H9 (cell line): Measurements from ENCODE around the gene LARP7. TPM values are rescaled to one million over a fixed set of nuclear protein-coding genes. Genes with fewer than 3 reads are reported as not detected.

Experiments
- DNase-seq: peaks from one replicate; pipeline ENCODE4 v3.0.0-alpha.2; 2017
- H2AFZ ChIP-seq: one replicate; pipeline ENCODE4 v1.6.1; 2013; ENCODE audit warnings: mild to moderate bottlenecking, low read length, control low read depth, moderate library complexity
- H2AK5ac ChIP-seq: 2 replicates; pipeline ENCODE4 v1.6.1; 2013; ENCODE audit warnings: low read length, control low read depth, mixed read lengths; ENCODE audit not compliant: insufficient read length
- H2BK120ac ChIP-seq: one replicate; pipeline ENCODE4 v1.6.1; 2013; ENCODE audit warnings: low read depth, mild to moderate bottlenecking, low read length, control low read depth, inconsistent platforms; ENCODE audit not compliant: poor library complexity, severe bottlenecking
- H2BK12ac ChIP-seq: 2 replicates; pipeline ENCODE4 v1.6.1; 2013; ENCODE audit warnings: low read length, control low read depth, mixed read lengths, low read depth; ENCODE audit not compliant: insufficient read length
- H2BK15ac ChIP-seq: 2 replicates; pipeline ENCODE4 v1.6.1; 2013; ENCODE audit warnings: low read depth, low read length, control low read depth
- H2BK20ac ChIP-seq: one replicate; pipeline ENCODE4 v1.6.1; 2013; ENCODE audit warnings: low read depth, mild to moderate bottlenecking, low read length, control low read depth, inconsistent platforms; ENCODE audit not compliant: poor library complexity, severe bottlenecking
- H2BK5ac ChIP-seq: 2 replicates; pipeline ENCODE4 v1.6.1; 2013; ENCODE audit warnings: low read length, control low read depth, mixed read lengths; ENCODE audit not compliant: insufficient read length
- H3K14ac ChIP-seq: 2 replicates; pipeline ENCODE4 v1.6.1; 2013; ENCODE audit warnings: low read length, control low read depth; ENCODE audit not compliant: insufficient read depth
- H3K18ac ChIP-seq: 2 replicates; pipeline ENCODE4 v1.6.1; 2013; ENCODE audit warnings: low read depth, mild to moderate bottlenecking, mixed read lengths, low read length, control low read depth; ENCODE audit not compliant: insufficient read length
- H3K23ac ChIP-seq: 2 replicates; pipeline ENCODE4 v1.6.1; 2013; ENCODE audit warnings: low read length, control low read depth, mixed read lengths, low read depth; ENCODE audit not compliant: insufficient read length
- H3K23me2 ChIP-seq: 2 replicates; pipeline ENCODE4 v1.6.1; 2013; ENCODE audit warnings: low read depth, mild to moderate bottlenecking, mixed read lengths, low read length, control low read depth; ENCODE audit not compliant: insufficient read length, poor library complexity, severe bottlenecking
- H3K27ac ChIP-seq: 2 replicates; pipeline ENCODE4 v1.5.1; 2013; ENCODE audit warnings: low read length, control low read depth, mixed read lengths, low read depth; ENCODE audit not compliant: insufficient read length
- H3K27me3 ChIP-seq: 2 replicates; pipeline ENCODE4 v1.6.1; 2013; ENCODE audit warnings: low read length, control low read depth, inconsistent platforms; ENCODE audit not compliant: insufficient read depth
- H3K4ac ChIP-seq: 2 replicates; pipeline ENCODE4 v1.6.1; 2013; ENCODE audit warnings: low read depth, mild to moderate bottlenecking, control low read depth, inconsistent platforms, low read length, moderate library complexity
- H3K4me1 ChIP-seq: 2 replicates; pipeline ENCODE4 v1.6.1; 2013; ENCODE audit warnings: low read length, control low read depth, inconsistent platforms; ENCODE audit not compliant: insufficient read depth
- H3K4me2 ChIP-seq: 2 replicates; pipeline ENCODE4 v1.6.1; 2013; ENCODE audit warnings: low read length, control low read depth, mixed read lengths; ENCODE audit not compliant: insufficient read length, insufficient read depth
- H3K56ac ChIP-seq: 2 replicates; pipeline ENCODE4 v1.6.1; 2013; ENCODE audit warnings: low read depth, mild to moderate bottlenecking, mixed read lengths, low read length, control low read depth; ENCODE audit not compliant: insufficient read length
- H3K79me1 ChIP-seq: 2 replicates; pipeline ENCODE4 v1.6.1; 2013; ENCODE audit warnings: low read depth, mild to moderate bottlenecking, moderate library complexity, low read length, control low read depth, inconsistent platforms; ENCODE audit not compliant: insufficient read depth, poor library complexity, severe bottlenecking
- H3K79me2 ChIP-seq: 2 replicates; pipeline ENCODE4 v1.6.1; 2013; ENCODE audit warnings: low read length, control low read depth, inconsistent platforms; ENCODE audit not compliant: insufficient read depth
- H3K9ac ChIP-seq: 2 replicates; pipeline ENCODE4 v1.6.1; 2013; ENCODE audit warnings: low read length, control low read depth, mixed read lengths; ENCODE audit not compliant: insufficient read length; ENCODE audit errors: extremely low read depth
- H3K9me3 ChIP-seq: one replicate; pipeline ENCODE4 v1.6.1; 2013; ENCODE audit warnings: low read depth, low read length, inconsistent platforms; ENCODE audit not compliant: control insufficient read depth
- H3T11ph ChIP-seq: one replicate; pipeline ENCODE4 v1.6.1; 2013; ENCODE audit warnings: mild to moderate bottlenecking, low read length, control low read depth, inconsistent platforms
- H4K20me1 ChIP-seq: one replicate; pipeline ENCODE4 v1.6.1; 2013; ENCODE audit not compliant: control insufficient read depth, insufficient read length, insufficient read depth
- H4K5ac ChIP-seq: 2 replicates; pipeline ENCODE4 v1.6.1; 2013; ENCODE audit warnings: low read depth, mild to moderate bottlenecking, mixed read lengths, low read length, control low read depth; ENCODE audit not compliant: insufficient read length
- H4K8ac ChIP-seq: replicated peaks from 2 replicates; pipeline ENCODE4 v1.6.1; 2013; ENCODE audit warnings: low read length, control low read depth, mixed read lengths, low read depth; ENCODE audit not compliant: insufficient read length
- H4K91ac ChIP-seq: 2 replicates; pipeline ENCODE4 v1.6.1; 2013; ENCODE audit warnings: low read depth, mild to moderate bottlenecking, moderate library complexity, mixed read lengths, low read length, control low read depth; ENCODE audit not compliant: insufficient read length
- H3K27ac Mint-ChIP-seq, 3 experiments: 2 replicates in 2 of 3; 3 replicates in 1 of 3; pipeline ENCODE4 v1.8.0; 2020 to 2021; ENCODE audit warnings: mixed read lengths in 3 of 3, mild to moderate bottlenecking in 1 of 3, moderate library complexity in 1 of 3
- H3K27me3 Mint-ChIP-seq: 2 replicates; pipeline ENCODE4 v1.8.0; 2021; ENCODE audit warnings: low read depth, mild to moderate bottlenecking, moderate library complexity, mixed read lengths
- H3K36me3 Mint-ChIP-seq, 3 experiments: 2 replicates in 2 of 3; 3 replicates in 1 of 3; pipeline ENCODE4 v1.8.0; 2020 to 2021; ENCODE audit warnings: low read depth in 3 of 3, mixed read lengths in 3 of 3; ENCODE audit not compliant: insufficient read depth in 1 of 3
- H3K4me1 Mint-ChIP-seq, 2 experiments: 2 replicates each; pipeline ENCODE4 v1.8.0; 2020; ENCODE audit warnings: mixed read lengths in 2 of 2
- H3K4me3 Mint-ChIP-seq, 2 experiments: 2 replicates in 1 of 2; 3 replicates in 1 of 2; pipeline ENCODE4 v1.8.0; 2020 to 2021; ENCODE audit warnings: mild to moderate bottlenecking in 2 of 2, mixed read lengths in 2 of 2, moderate library complexity in 1 of 2
- H3K9me3 Mint-ChIP-seq, 2 experiments: 2 replicates in 1 of 2; 3 replicates in 1 of 2; pipeline ENCODE4 v1.8.0; 2020; ENCODE audit warnings: mild to moderate bottlenecking in 2 of 2, mixed read lengths in 2 of 2, moderate library complexity in 1 of 2
- WGBS: extraction: QIAGEN DNeasy Blood & Tissue Kit; methylation state at CpG from one replicate; pipeline ENCODE4 v1.1.7; 2013; ENCODE audit warnings: missing lambda C conversion rate, low lambda C conversion rate, mixed read lengths; ENCODE audit not compliant: insufficient read length; ENCODE audit errors: extremely low coverage; 5-methylcytosine and 5-hydroxymethylcytosine counted together
- total RNA-seq: library from RNA; stranded (reverse); gene quantifications from 2 replicates; pipeline ENCODE4 v1.2.1, GENCODE V29; 2021
- TF ChIP-seq, protein P1 (sequence below): fragments of 200-600 bp; sonication (generic); conservative IDR thresholded peaks from 3 replicates; pipeline ENCODE4 v1.8.0; 2021; ENCODE audit warnings: antibody characterized with exemption, mild to moderate bottlenecking

Gene LARP7
- total RNA-seq, 1 experiment from 2014 or later = 37.0 TPM

- WGBS = no CpG with 5 or more reads among the region's 5 CpGs
- Histone ChIP-seq H2BK120ac (no peak overlapping the region), H2BK5ac (no peak overlapping the region), H3K14ac (no peak overlapping the region), H3K4ac (no peak overlapping the region), H3K9me3 (no peaks in the 10 kb centered on the region), H3T11ph (no peak overlapping the region), H3K18ac (no peak overlapping the region), H3K23ac (no peak overlapping the region), H3K27ac (no peak overlapping the region), H3K4me1 (no peaks in the 10 kb centered on the region; the same call in 1 of the 2 replicates), H3K56ac (no peak overlapping the region), H3K23me2 (no peaks in the 10 kb centered on the region), H3K9ac (no peak overlapping the region), H3K4me2 (no peak overlapping the region), H4K20me1 (no peaks in the 10 kb centered on the region), H2AK5ac (no peak overlapping the region), H2BK12ac (no peak overlapping the region), H3K79me2 (no peaks in the 10 kb centered on the region), H4K8ac (no peak overlapping the region), H4K91ac (no peak overlapping the region), H2AFZ (no peak overlapping the region), H2BK20ac (no peak overlapping the region), H2BK15ac (no peak overlapping the region), H4K5ac (no peak overlapping the region), H3K79me1 (no peaks in the 10 kb centered on the region), H3K27me3 (no peaks in the 10 kb centered on the region)
- Mint-ChIP-seq H3K4me1 (peaks cover 2 to 3% of the 10 kb centered on the region in 2 experiments; a peak in 3 of 4 replicates), H3K27ac (no peak overlapping the region), H3K9me3 (no peaks in the 10 kb centered on the region), H3K36me3 (peaks cover 6 to 35% (median 29%) of the 10 kb centered on the region in 3 experiments; a peak in 6 of 7 replicates), H3K27me3 (no peaks in the 10 kb centered on the region), H3K4me3 (no peak overlapping the region)
- TF ChIP-seq, protein P1, sequence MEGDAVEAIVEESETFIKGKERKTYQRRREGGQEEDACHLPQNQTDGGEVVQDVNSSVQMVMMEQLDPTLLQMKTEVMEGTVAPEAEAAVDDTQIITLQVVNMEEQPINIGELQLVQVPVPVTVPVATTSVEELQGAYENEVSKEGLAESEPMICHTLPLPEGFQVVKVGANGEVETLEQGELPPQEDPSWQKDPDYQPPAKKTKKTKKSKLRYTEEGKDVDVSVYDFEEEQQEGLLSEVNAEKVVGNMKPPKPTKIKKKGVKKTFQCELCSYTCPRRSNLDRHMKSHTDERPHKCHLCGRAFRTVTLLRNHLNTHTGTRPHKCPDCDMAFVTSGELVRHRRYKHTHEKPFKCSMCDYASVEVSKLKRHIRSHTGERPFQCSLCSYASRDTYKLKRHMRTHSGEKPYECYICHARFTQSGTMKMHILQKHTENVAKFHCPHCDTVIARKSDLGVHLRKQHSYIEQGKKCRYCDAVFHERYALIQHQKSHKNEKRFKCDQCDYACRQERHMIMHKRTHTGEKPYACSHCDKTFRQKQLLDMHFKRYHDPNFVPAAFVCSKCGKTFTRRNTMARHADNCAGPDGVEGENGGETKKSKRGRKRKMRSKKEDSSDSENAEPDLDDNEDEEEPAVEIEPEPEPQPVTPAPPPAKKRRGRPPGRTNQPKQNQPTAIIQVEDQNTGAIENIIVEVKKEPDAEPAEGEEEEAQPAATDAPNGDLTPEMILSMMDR = no peak
- no peak for DNase-seq
Measured at GRCh38 chr4:112593438-112594133, 43.4 kb upstream of the LARP7 start.
